HG02970 (cell line): ENCODE data around the gene SLC43A2.
"Not testable (repeated sequence)": the region's sequence is repeated elsewhere in the genome, so short reads cannot be mapped to it uniquely, and the experiment has no call there.

Source experiments
- ATAC-seq: cut with Tn5 transposase; IDR thresholded peaks from one replicate; pipeline ENCODE4 v1.9.1; 2021; ENCODE audit warnings: mild to moderate bottlenecking, moderate library complexity, moderate number of reproducible peaks; ENCODE audit not compliant: unreplicated experiment, low FRiP score

SLC43A2 gene

DNA sequence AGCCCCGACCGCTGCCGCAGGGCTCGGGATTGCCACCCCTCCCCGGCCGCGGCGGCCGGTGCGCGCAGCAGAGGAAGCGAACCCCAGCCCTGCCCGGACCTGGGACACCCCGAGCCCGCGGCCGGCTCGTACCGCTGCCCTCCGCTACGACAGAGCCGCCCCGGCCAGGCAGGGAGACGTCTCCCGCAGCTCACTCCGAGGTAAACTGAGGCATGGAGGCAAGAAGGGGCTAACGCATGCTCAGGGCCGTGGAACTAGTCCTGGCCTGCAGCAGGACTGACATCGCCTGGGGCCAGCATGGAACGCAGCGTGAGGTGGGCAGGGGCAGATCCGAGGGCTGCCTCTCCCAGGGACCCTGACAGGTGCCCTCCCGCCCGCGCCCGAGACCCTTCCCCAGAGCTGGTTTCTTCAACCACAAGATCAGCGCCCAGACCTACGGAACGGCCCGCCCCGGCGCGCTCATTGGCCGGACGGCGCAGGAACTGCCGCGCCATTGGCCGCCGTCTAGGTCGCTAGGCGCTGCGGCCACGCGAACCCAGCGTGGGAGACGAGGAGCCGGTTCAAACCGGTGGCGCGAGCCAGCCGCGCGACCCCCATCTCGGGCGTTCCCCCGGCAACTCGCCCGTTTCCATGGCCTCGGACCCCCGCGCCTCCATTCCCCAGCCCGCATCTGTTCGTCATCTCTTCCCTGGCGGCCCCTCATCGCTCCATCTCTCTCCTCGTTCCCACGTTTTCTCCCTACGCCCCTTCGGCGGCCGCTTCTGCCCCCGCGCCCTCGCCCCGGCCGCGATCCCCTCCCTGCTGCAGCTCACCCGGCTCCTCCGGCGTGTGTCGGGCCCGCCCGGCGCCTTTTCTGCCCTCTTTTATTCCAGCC lies at the start of gene SLC43A2:
Gene SLC43A2 (minus strand): TSS at position 853 of the 874 bp plus-strand sequence. CDS start 960 bp downstream, outside the sequence.
- ATAC-seq = peak; percentile 45

DNA sequence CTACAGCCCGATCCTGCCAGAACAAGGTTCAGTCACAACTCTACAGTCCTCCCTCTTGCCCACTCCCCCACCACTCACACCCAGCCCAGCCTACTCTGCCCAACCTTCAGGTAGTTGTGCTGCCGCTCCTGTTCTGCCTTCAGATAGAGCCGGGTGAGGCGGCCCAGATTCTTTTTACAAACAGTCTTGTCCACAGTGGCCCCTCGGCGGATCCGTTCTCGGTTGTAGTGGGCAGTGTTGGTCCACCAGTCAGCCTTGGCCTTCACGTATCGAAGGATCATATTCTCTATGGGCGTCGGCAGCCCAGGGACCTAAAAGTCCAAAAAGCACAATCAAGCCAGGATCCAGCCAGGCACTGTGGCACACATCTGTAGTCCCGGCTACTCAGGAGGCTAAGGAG lies 47.8 kb upstream of the SLC43A2 start:
- no peak for ATAC-seq

DNA sequence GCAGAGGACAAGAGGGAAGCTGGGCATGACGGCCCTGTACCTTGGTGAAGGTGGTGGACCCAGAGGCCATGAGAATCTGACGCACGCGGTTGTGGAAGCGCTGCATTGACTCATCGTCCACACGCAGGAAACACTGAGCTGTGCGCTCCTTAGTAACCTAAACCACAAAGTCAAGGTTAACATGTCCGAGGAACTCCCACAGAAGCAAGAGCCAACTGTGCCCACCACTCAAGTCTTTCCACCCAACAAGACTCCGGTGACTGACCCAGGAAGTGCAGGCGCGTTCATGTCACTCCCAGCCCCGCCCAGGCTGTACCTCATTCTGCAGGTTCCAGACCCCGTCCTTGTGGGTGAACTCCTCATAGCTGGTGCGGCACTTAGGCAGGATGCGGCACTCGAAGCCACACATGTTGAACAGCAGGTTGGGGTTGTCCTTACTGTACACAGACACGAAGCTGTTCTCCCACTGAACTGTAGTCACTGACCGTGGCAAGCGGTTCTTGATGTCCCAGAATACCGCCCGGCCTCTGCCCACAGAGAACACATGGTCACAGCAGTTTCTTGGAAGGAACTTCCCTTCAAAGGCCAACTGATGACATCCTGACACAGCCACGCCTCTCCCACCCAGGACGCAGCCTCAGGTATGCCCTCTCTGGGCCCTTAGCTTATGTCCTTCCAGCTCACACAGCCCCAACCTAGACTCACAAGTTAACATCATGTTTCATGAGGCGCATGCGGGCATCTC lies 44.6 kb upstream of the SLC43A2 start:
- no peak for ATAC-seq

DNA sequence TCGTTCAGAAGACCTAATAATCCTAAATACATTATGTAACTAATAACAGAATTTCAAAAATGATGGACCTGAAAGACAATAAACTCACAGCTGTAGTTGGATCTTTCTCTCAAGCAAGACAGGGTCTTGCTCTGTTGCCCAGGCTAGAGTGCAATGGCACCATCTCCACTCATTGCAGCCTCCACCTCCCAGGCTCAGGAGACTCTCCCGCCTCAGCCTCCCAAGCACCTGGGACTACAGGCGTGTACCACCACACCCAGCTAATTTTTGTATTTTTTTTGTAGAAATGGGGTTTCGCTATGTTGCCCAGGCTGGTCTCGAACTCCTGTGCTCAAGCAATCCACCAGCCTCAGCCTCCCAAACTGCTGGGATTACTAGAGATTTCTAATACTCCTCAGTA lies 35.3 kb upstream of the SLC43A2 start:
- ATAC-seq = not testable (repeated sequence)

DNA sequence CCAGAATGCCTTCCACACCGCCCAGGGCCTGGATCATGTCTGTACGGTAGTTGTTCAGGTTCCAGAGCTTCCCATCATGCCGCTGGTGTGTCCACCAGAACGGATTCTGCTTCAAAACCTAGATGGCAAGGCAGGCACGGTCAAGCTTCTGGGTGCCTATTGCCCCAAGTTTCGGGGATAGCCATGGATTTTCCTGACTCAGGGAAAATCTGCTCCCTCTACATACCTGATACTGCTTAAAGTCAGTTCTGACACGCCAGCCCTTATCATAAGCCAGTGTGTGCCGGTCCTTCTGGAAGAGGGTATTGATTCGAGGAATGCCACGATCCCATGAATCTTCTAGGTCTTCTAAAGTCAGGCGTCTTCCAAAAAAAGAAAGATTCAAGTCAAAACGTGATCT lies 32.4 kb upstream of the SLC43A2 start:
- no peak for ATAC-seq

DNA sequence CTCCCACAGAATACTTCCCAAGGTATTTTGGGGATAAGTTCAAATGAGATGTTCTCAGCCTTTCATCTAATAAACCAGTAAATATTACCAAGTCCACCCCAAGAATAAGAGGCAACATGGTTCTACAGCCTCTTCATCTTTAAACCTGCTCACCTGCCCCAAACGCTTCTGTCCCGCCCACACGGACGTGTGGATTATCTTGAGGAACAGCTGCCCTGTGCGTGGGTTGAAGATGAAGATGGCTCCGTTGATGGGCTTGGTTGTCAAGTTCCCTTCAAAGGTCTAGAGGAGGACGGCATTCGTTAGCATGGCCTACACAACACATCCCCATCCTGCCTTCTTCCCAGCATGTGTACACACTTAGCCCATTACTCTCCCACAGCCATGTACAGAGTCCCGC lies 29.5 kb upstream of the SLC43A2 start:
- no peak for ATAC-seq

DNA sequence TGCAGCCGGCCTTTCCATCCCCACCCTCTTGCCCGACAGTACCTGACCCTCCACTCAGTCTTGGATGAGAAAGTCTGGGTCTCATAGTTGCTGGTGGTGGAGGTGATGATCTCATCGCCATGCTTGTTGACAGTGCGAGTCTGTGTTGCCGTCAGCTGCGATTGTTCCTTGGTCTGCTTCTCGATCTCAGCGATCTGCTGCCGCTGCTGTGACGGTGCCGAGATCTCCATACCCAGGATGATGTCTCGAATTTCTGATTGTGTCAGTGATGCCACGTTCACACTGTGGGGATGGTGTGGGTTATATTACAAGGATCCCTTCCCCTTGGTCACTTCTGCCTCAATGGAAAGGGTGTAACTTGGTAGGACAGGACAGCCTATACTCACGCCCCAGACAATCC lies 25.1 kb upstream of the SLC43A2 start:
- ATAC-seq = no peak

DNA sequence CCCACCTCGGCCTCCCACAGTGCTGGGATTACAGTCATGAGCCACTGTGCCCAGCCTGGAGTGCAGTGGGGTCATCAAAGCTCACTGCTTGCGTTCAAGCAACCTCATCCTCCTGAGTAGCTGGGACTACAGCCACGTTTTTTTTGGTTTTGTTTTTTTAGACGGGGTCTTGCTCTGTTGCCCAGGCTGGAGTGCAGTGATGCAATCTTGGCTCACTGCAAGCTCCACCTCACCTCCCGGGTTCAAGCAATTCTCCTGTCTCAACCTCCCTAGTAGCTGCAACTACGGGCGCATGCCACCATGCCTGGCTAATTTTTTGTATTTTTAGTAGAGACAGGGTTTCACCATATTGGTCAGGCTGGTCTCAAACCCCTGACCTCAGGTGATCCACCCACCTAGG lies 24.2 kb upstream of the SLC43A2 start:
- not testable (repeated sequence) for ATAC-seq

DNA sequence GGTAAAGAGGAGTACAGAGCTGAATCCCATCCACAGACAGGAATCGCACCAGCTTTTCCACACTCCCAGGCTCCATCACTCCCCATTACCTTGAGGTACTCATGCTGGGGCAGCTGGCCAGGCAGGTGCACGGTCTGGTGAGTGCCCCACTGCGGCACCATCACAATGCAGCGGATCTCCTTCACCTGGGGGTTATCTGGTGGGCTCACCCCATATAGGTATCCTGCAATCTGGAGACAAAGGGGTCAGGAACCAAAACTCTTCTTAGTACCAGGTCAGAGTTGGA lies 22.9 kb upstream of the SLC43A2 start:
- ATAC-seq = no peak

DNA sequence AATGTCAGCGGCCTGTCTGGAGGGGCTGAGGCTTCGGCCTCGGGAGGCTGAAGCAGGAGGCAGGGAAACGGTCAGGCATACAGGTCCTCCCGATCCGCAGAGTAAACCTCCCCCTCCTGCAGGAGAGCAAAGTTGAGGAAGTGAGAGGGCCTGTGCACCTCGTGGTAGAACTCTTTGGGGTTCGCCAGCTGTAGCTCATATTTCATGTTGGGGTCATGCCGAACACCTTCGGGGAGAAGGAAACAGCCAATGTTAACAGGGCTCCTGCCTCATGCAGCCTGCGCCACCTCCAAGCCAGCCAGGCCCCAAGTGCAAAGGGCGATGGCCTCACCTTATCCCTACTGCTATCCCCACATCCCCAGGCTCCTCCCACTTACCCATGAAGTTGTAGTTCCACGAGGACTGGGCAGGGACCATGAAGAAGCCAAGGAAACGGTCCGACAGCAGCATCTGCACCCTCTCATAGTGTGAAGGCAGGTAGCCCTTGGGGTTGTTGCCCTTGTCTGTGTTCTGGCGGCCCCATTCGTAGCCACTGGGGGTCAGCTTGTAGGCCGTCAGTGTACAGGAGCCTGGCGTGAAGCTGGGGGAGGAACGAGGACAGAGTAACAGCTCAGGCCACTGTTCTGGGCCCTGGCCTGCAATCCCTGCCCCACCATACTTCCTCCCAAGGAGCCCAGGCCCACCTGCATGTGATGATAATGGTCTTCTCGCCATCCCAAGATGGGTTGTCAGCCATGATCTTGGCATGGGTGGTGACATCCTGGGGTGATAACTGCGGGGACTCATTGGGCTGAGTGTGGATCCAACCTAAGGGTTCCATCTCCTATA lies 22.3 kb upstream of the SLC43A2 start:
- ATAC-seq = no peak

DNA sequence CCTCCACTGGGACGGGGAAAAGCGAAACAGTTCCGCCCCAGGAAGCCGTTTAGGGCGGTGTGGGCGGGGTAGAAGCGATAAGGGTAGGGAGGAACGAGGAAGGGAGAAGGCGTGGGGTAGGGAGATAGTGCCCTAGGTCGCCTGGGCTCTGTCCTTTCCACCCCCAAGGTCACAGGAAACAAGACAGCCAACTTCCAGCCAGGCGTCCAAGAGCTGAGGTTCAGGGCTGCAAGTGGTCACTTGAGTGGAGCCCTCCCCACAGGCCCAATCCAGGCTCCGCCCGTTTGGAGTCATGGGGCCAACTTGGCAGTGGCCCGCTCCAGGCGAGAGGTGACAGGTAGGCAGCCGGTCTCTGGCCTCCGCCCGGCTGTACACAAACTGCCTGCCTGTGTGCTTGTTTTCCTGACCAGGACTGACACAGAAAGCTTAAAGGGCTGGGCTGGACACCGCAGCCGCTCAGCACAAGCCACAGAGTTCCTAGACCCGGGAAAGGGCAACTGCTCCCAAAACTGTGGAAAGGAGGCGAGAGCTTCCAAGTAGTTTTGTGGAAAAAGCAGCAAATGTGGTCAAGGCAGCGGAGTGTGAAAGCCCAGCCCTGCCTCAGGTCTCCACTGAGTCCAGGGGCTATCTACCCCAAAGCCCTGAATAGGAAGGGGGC lies 21.3 kb upstream of the SLC43A2 start, which contains the start of gene RILP:
Gene RILP (minus strand): TSS at position 23 of the 658 bp plus-strand sequence. CDS start 62 bp downstream, outside the sequence.
- ATAC-seq = no peak

DNA sequence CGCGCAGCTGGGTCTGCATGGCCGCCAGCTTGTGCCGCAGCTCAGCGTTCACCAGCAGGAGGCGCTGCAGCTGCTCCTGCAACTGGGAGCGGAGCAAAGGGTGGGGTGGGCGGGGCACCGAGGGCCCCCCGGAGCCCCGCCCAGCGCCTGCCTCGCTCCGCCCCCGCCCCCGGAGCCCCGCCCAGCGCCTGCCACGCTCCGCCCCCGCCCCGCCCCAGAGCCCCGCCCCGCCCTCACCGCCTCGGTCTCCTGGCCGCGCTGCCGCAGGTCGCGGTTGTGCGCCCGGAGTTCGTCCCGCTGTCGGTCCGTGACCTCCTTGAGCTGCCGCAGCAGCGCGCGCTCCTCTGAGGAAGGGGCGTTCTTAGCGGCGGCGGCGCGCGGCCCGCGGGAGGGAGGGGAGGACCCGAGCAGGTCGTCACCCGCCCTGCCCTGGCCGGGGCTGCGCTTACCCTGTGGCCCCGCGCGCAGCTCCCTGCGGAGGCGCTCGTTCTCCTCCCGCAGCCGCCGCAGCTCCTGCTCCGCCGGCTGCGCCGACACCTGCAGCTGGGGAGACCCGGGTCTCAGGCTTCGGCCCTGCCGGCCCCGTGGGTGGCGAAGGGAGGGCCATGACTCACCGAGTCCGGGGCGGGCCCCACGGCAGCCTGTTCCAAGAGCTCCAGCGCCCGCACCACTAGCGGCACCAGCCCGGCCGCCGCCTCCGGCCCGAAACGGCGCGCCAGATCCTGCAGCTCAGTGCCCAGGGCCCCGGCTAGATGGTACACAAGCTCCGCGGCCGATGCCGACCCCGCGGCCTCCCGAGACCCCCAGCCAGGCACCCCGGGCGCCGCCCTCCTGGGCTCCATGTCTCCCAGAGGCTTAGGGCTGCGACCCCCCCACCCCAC lies 20.6 kb upstream of the SLC43A2 start:
- ATAC-seq = peak; percentile 51

DNA sequence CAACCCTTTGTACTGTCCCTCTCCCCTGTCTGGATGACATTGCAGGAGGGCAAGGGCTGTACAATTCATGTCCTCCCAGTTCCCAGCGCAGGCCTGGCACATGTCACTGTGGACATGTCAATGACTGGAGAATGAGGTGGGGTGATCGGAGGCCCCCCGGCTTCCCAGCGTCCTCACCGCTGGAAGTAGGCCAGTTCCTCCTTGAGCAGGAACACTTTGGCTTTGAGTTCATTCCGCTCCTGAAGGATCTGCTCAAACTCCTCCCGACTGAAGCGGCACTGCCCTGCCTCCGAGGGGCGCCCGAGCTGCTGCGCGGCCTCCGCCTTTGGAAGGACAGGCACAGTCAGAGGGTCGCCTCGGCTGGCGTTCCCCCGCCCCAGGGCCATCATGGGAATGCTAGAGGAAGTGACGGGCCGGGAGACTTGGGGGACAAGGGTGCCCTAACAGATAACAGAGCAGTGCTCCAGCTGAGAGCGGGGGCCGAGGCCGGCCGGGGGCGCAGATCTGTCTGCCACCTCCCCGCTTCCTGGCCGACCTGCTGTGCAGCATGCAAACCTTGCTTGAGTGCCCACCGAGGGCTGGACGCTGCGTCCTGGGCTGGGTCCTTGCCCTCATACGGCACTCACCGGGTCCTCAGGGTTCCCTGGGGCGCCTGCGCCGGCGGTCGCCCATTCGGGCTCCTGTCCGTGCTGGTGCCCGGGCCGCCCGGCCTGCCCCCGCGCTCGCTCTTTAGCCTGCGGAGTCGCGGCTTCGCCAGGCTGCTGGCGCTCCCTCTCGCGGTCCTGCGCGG lies 19.7 kb upstream of the SLC43A2 start:
- ATAC-seq = peak; percentile 3

DNA sequence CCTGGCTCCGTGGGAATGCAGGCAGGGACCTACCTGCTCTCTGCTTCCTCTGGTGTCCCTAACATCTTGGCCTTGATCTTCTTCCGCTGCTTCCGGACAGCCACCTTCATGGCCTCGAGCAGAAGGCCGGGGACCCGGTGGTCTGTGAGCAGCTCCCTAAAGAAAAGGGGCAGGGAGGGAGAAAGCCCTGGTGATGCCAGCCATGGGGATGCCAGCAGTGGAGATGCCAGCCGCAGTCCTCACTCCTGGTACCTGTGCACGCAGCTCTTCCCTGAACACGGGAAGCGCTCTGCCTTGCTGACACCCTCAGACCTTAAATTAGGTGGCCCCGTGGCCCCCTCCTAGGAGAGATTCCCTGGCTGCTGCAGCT lies 19.2 kb upstream of the SLC43A2 start:
- ATAC-seq = no peak

DNA sequence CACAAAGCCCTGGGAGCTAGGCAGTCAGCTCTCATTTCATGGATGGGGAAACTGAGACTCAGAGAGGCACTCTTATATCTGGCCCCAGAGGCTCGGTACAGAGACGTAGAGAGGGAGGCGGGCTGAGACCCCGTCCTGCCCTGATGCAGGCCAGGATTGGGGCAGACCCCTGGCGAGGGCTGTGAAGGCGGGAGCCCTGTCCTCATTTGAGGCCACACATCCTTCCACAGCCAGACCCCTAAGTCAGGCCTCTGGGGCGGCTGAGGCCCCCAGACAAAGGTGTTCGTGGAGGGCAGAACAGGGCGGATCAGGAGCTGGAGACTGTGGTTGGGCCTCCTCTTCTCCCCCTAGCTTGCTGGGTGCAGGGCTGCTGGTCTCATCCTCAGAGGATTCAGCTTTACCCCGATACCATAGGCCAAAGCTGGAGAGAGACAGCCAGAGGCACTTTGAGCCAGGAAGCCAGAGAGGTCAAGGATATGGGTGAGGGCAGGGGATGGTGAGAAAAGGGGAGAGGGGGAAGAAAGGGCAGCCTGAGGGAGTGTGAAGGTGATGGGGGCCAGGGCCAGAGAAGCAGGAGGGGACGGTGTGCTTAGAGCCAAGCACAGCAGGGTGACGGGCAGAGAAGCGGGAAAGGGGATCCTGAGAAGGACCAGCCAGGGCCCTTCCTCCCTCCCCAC lies 17.7 kb upstream of the SLC43A2 start:
- no peak for ATAC-seq

DNA sequence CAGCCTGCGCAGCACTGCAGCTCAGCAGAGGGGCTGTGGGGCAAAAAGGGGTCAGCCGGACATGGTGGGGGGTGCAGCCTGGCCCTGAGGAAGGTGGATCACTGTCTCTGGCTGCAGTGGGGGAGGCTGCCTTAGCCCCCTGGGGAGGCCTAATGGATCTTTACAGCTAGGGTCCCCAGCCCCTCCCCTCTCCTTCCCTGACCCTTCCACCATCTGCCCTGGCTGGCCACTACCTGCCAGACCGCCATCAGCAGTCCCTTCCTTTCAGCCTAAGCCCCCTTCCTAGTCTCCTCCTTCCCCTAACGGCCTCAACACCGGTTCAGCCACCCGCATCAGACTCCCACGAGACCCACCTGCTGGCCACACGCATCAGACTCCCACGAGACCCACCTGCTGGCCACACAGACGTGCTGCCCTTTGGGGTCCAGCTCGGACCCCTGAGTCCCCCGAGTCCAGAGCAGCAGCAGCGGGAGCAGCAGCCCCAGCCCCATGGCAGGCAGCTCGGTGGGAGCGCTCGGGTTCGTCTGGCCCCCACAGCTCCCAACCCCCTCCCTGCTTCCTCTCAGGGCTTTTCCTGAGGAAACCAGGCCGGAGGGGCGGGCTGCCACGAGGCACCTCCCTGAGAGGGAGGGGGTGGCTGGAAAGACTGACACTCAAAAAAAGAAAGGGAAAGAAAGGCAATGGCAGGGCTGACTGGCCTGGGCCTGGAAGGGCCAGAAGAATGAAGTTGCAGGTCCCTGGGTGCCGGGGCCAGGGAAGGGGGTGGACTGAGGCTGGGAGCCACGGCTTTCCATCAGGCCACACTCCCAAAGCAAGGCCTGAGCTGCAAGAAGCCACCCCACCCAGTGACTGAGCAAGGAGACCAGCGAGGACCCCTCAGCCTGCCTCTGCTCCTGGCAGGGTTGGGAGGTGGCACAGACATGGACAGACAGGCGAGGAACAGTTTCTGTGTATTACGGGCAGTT lies 16.9 kb upstream of the SLC43A2 start, which contains the start of gene SCARF1:
Gene SCARF1 (minus strand): TSS at position 526 of the 965 bp plus-strand sequence. CDS start 35 bp downstream, at position 491.
- ATAC-seq = no peak
